Nephron (organoid): Measurements from ENCODE around the gene NES.

Experiments
- H3K27ac Mint-ChIP-seq, 3 experiments: 2 replicates each; pipeline ENCODE4 v1.8.0; 2020; ENCODE audit warnings: mixed read lengths in 3 of 3, mild to moderate bottlenecking in 2 of 3, moderate library complexity in 1 of 3
- H3K27me3 Mint-ChIP-seq: 2 replicates; pipeline ENCODE4 v1.8.0; 2021; ENCODE audit warnings: low read depth, mild to moderate bottlenecking, moderate library complexity, mixed read lengths
- H3K36me3 Mint-ChIP-seq: 2 replicates; pipeline ENCODE4 v1.8.0; 2020; ENCODE audit warnings: low read depth, mixed read lengths
- H3K4me1 Mint-ChIP-seq: 2 replicates; pipeline ENCODE4 v1.8.0; 2020; ENCODE audit warnings: mixed read lengths
- H3K4me3 Mint-ChIP-seq, 3 experiments: 2 replicates each; pipeline ENCODE4 v1.8.0; 2020; ENCODE audit warnings: mild to moderate bottlenecking in 3 of 3, mixed read lengths in 3 of 3, moderate library complexity in 2 of 3
- H3K9me3 Mint-ChIP-seq: 2 replicates; pipeline ENCODE4 v1.8.0; 2020; ENCODE audit warnings: mixed read lengths
- CTCF ChIP-seq, 3 experiments: fragments of 200-600 bp; sonication (generic); IDR thresholded peaks; one replicate each; pipeline ENCODE4 v1.5.0; 2021; ENCODE audit warnings: antibody characterized with exemption in 3 of 3; ENCODE audit not compliant: unreplicated experiment in 3 of 3

NES gene

GRCh38 chr1:156693848-156694689 is 16.9 kb upstream of the NES start:
- no peaks in the 10 kb centered on the region for H3K9me3 Mint-ChIP-seq
- peak overlapping the region; percentile 85 to 95 (median 86) for H3K27ac Mint-ChIP-seq
- peaks cover 25% of the 10 kb centered on the region for H3K36me3 Mint-ChIP-seq
- TF ChIP-seq CTCF (IDR thresholded peaks at IDR 0.05; ENCODE audit: unreplicated experiment in 3 of 3), result no peak
- H3K27me3 Mint-ChIP-seq, result peaks cover under 1% of the 10 kb centered on the region
- peaks cover 71% of the 10 kb centered on the region for H3K4me1 Mint-ChIP-seq
- peak overlapping the region; percentile 49 to 84 (median 64) for H3K4me3 Mint-ChIP-seq

- Mint-ChIP-seq H3K27ac (peak overlapping the region; percentile 85 to 95 (median 86)), H3K27me3 (peaks cover 6% of the 10 kb centered on the region), H3K9me3 (no peaks in the 10 kb centered on the region), H3K36me3 (peaks cover 17% of the 10 kb centered on the region), H3K4me3 (peak overlapping the region; percentile 64 to 84 (median 70)), H3K4me1 (peaks cover 70% of the 10 kb centered on the region)
- TF ChIP-seq CTCF (IDR thresholded peaks at IDR 0.05; ENCODE audit: unreplicated experiment in 3 of 3), result no peak
Measured at GRCh38 chr1:156692925-156693847, 16.0 kb upstream of the NES start.

GRCh38 chr1:156692441-156692924 is 15.3 kb upstream of the NES start:
- no peaks in the 10 kb centered on the region for H3K9me3 Mint-ChIP-seq
- peaks cover 65% of the 10 kb centered on the region for H3K4me1 Mint-ChIP-seq
- peak overlapping the region; percentile 85 to 95 (median 86) for H3K27ac Mint-ChIP-seq
- peaks cover 11% of the 10 kb centered on the region for H3K36me3 Mint-ChIP-seq
- TF ChIP-seq CTCF (IDR thresholded peaks at IDR 0.05; ENCODE audit: unreplicated experiment in 3 of 3), result no peak
- peak overlapping the region; percentile 64 to 84 (median 65) for H3K4me3 Mint-ChIP-seq
- peaks cover 6% of the 10 kb centered on the region for H3K27me3 Mint-ChIP-seq

- peaks cover 5% of the 10 kb centered on the region for H3K36me3 Mint-ChIP-seq
- TF ChIP-seq CTCF (IDR thresholded peaks at IDR 0.05; ENCODE audit: unreplicated experiment in 3 of 3), result no peak
- H3K4me3 Mint-ChIP-seq, result peak overlapping the region; percentile 64 to 84 (median 65)
- H3K27ac Mint-ChIP-seq, result peak overlapping the region; percentile 85 to 95 (median 86)
- peaks cover 59% of the 10 kb centered on the region for H3K4me1 Mint-ChIP-seq
- H3K27me3 Mint-ChIP-seq, result peaks cover 6% of the 10 kb centered on the region
- H3K9me3 Mint-ChIP-seq, result no peaks in the 10 kb centered on the region
Measured at GRCh38 chr1:156691665-156692440, 14.6 kb upstream of the NES start.

- peak overlapping the region; percentile 64 to 84 (median 81) for H3K4me3 Mint-ChIP-seq
- peak overlapping the region; percentile 85 to 95 (median 86) for H3K27ac Mint-ChIP-seq
- H3K27me3 Mint-ChIP-seq, result peaks cover 6% of the 10 kb centered on the region
- H3K4me1 Mint-ChIP-seq, result peaks cover 55% of the 10 kb centered on the region
- H3K36me3 Mint-ChIP-seq, result no peaks in the 10 kb centered on the region
- TF ChIP-seq CTCF (IDR thresholded peaks at IDR 0.05; ENCODE audit: unreplicated experiment in 3 of 3), result no peak
- H3K9me3 Mint-ChIP-seq, result no peaks in the 10 kb centered on the region
Measured at GRCh38 chr1:156691191-156691590, 14.0 kb upstream of the NES start.
